Activated CD4-positive, alpha-beta memory T cell treated with anti-CD3 and anti-CD28 coated beads, Interleukin-2, amount 10 ng/mL, durations not matched to agents 7 days and 5 days (primary cell): ENCODE data around the gene CXCL3. TPM values are rescaled to one million over a fixed set of nuclear protein-coding genes. Genes with fewer than 3 reads are reported as not detected.
"Not testable (repeated sequence)": the region's sequence is repeated elsewhere in the genome, so short reads cannot be mapped to it uniquely, and the experiment has no call there.

Experiments used
- CTCF ChIA-PET: fragments of 350-600 bp; sonication (Branson Sonifier 250); formaldehyde crosslinking; loops from one replicate; lab custom pipeline; 2021; ENCODE audit warnings: antibody characterized with exemption, inconsistent platforms; lab: Charles Lee
- POLR2A ChIA-PET: fragments of 350-600 bp; sonication (Branson Sonifier 250); formaldehyde crosslinking; loops from one replicate; lab custom pipeline; 2021; ENCODE audit warnings: antibody characterized with exemption; lab: Charles Lee
- DNase-seq: peaks from one replicate; pipeline ENCODE4 v3.0.0-alpha.2; 2020
- H3K27ac Mint-ChIP-seq: one replicate; pipeline ENCODE4 v1.8.0; 2021; ENCODE audit warnings: mild to moderate bottlenecking, mixed read lengths
- H3K27me3 Mint-ChIP-seq: one replicate; pipeline ENCODE4 v1.8.0; 2021; ENCODE audit warnings: mixed read lengths
- H3K36me3 Mint-ChIP-seq: one replicate; pipeline ENCODE4 v1.8.0; 2021; ENCODE audit warnings: low read depth, mixed read lengths
- H3K4me1 Mint-ChIP-seq: one replicate; pipeline ENCODE4 v1.8.0; 2021; ENCODE audit warnings: mixed read lengths
- H3K4me3 Mint-ChIP-seq: one replicate; pipeline ENCODE4 v1.8.0; 2021; ENCODE audit warnings: mild to moderate bottlenecking, mixed read lengths
- H3K9me3 Mint-ChIP-seq: one replicate; pipeline ENCODE4 v1.8.0; 2021; ENCODE audit warnings: mixed read lengths
- total RNA-seq, 2 experiments: library from RNA; stranded (reverse); gene quantifications; one replicate each; pipeline ENCODE4 v1.2.3, GENCODE V29; 2021

The CXCL3 gene
- not detected for total RNA-seq

GRCh38 chr4:74038425-74039314 lies at the start of gene CXCL3:
Gene CXCL3, minus strand, starts transcription at chr4:74038689. Its CDS starts 78 bp downstream, at chr4:74038611.
- Mint-ChIP-seq H3K27me3 (peaks cover 40% of the 10 kb centered on the region), H3K9me3 (no peaks in the 10 kb centered on the region), H3K36me3 (peaks cover 4% of the 10 kb centered on the region), H3K27ac (no peak within 1 kb of the TSS), H3K4me1 (peaks cover 5% of the 10 kb centered on the region), H3K4me3 (peak within 1 kb of the TSS; percentile 47)
- no peak for DNase-seq
- ChIA-PET CTCF (no interaction called here), POLR2A (no interaction called here)

- Mint-ChIP-seq H3K9me3 (no peaks in the 10 kb centered on the region), H3K27me3 (no peaks in the 10 kb centered on the region), H3K4me3 (no peak overlapping the region), H3K36me3 (no peaks in the 10 kb centered on the region), H3K27ac (no peak overlapping the region), H3K4me1 (no peaks in the 10 kb centered on the region)
- POLR2A ChIA-PET = no interaction called here
- DNase-seq = no peak
- CTCF ChIA-PET = no interaction called here
Measured at GRCh38 chr4:74087481-74087880, 49.0 kb upstream of the CXCL3 start.

GRCh38 chr4:74085669-74086068 lies 47.2 kb upstream of the CXCL3 start:
- ChIA-PET CTCF (interaction anchor here (0.6 kb wide), 1 partner anchor 292 kb away, joined by 3 read pairs; no protein-coding TSS in a partner anchor), POLR2A (no interaction called here)
- no peaks in the 10 kb centered on the region for H3K36me3 Mint-ChIP-seq
- H3K27ac Mint-ChIP-seq = no peak overlapping the region
- DNase-seq = no peak
- no peaks in the 10 kb centered on the region for H3K9me3 Mint-ChIP-seq
- H3K4me3 Mint-ChIP-seq = no peak overlapping the region
- H3K4me1 Mint-ChIP-seq = no peaks in the 10 kb centered on the region
- no peaks in the 10 kb centered on the region for H3K27me3 Mint-ChIP-seq

DNA sequence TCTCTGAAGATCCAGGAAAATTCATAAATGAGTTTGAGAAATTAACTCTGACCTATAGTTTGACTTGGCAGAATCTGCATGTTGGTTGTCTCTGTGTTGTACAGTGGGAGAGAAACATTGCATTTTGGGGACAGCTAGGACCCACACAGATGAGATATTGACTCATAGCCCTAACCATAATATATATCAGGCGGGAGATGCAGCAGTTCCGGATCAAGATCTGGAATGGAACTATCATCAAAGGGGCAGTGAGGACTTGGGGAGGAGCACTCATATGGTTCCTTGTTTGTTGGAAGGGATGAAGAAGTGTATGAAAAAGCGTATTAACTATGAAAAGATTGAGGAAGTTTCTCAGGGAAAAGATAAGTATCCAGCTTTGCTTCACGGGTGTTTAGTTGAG lies 46.5 kb upstream of the CXCL3 start:
- H3K9me3 Mint-ChIP-seq = no peaks in the 10 kb centered on the region
- no peaks in the 10 kb centered on the region for H3K27me3 Mint-ChIP-seq
- no peak for DNase-seq
- H3K4me1 Mint-ChIP-seq = no peaks in the 10 kb centered on the region
- ChIA-PET CTCF (no interaction called here), POLR2A (no interaction called here)
- H3K4me3 Mint-ChIP-seq = no peak overlapping the region
- no peak overlapping the region for H3K27ac Mint-ChIP-seq
- H3K36me3 Mint-ChIP-seq = no peaks in the 10 kb centered on the region

DNA sequence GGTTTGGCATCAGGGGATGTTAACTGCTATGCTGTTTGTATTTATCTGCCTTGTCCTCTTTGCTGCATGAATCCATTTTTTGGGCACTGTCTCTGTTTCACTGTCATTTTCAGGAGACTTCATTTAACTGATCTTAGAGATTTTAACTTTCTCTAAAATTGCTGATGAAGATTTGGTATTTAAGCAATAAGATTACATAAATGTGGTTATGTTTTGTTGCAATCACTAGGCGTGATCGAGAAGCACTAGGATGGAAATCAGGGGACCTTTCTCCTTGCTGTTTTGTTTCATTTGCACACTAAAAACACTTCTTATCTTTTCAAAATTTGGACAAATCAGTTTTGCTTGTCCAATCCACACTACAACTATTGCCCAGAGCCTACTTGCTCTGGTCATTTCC lies 45.1 kb upstream of the CXCL3 start:
- no peaks in the 10 kb centered on the region for H3K9me3 Mint-ChIP-seq
- H3K36me3 Mint-ChIP-seq = no peaks in the 10 kb centered on the region
- POLR2A ChIA-PET = no interaction called here

GRCh38 chr4:74081035-74081434 lies 42.5 kb upstream of the CXCL3 start:
- no peak for DNase-seq
- Mint-ChIP-seq H3K9me3 (no peaks in the 10 kb centered on the region), H3K27ac (no peak overlapping the region), H3K36me3 (no peaks in the 10 kb centered on the region), H3K4me1 (peaks cover 4% of the 10 kb centered on the region), H3K27me3 (peaks cover 2% of the 10 kb centered on the region), H3K4me3 (no peak overlapping the region)
- ChIA-PET CTCF (no interaction called here), POLR2A (no interaction called here)

More for the DNA sequence above, 45.1 kb upstream of the CXCL3 start:
- peaks cover 4% of the 10 kb centered on the region for H3K4me1 Mint-ChIP-seq
- no peak overlapping the region for H3K27ac Mint-ChIP-seq
- CTCF ChIA-PET = no interaction called here
- DNase-seq = no peak
- H3K4me3 Mint-ChIP-seq = no peak overlapping the region
- H3K27me3 Mint-ChIP-seq = no peaks in the 10 kb centered on the region

- CTCF ChIA-PET, H3K27ac Mint-ChIP-seq: not testable (repeated sequence)
Measured at GRCh38 chr4:74080351-74080750, 41.9 kb upstream of the CXCL3 start.

GRCh38 chr4:74079024-74079423 lies 40.5 kb upstream of the CXCL3 start:
- CTCF ChIA-PET, POLR2A ChIA-PET, H3K4me1 Mint-ChIP-seq, H3K9me3 Mint-ChIP-seq, H3K27me3 Mint-ChIP-seq, H3K4me3 Mint-ChIP-seq, DNase-seq, H3K27ac Mint-ChIP-seq, H3K36me3 Mint-ChIP-seq: not testable (repeated sequence)

More at GRCh38 chr4:74080351-74080750, 41.9 kb upstream of the CXCL3 start:
- H3K4me3 Mint-ChIP-seq, H3K9me3 Mint-ChIP-seq, H3K27me3 Mint-ChIP-seq, H3K4me1 Mint-ChIP-seq, H3K36me3 Mint-ChIP-seq, POLR2A ChIA-PET, DNase-seq: not testable (repeated sequence)

DNA sequence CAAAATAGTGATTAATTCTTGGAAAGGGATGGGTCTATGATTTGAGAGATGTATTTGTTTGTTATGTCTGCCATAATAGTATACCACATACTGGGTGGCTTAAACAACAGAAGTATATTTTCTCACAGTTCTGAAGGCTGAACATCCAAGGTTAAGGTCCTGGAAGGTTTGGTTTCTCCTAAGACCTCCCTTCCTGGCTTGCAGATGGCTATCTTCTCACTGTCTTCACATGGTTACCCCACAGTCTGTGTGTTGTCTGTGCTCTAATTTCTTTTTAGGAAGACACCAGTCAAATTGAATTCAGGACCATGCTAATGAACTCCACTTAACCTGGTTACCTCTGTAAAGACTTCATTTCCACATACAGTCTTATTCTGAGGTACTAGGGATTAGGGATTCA lies 34.9 kb upstream of the CXCL3 start:
- ChIA-PET POLR2A (no interaction called here), CTCF (no interaction called here)
- Mint-ChIP-seq H3K9me3 (no peaks in the 10 kb centered on the region), H3K27ac (no peak overlapping the region), H3K36me3 (no peaks in the 10 kb centered on the region), H3K27me3 (peaks cover 2% of the 10 kb centered on the region), H3K4me1 (no peaks in the 10 kb centered on the region), H3K4me3 (no peak overlapping the region)
- DNase-seq = no peak

- ChIA-PET CTCF (no interaction called here), POLR2A (no interaction called here)
- Mint-ChIP-seq H3K36me3 (no peaks in the 10 kb centered on the region), H3K4me1 (no peaks in the 10 kb centered on the region), H3K27me3 (peaks cover 1% of the 10 kb centered on the region), H3K4me3 (no peak overlapping the region), H3K27ac (no peak overlapping the region), H3K9me3 (no peaks in the 10 kb centered on the region)
- DNase-seq = no peak
Measured at GRCh38 chr4:74072739-74073138, 34.2 kb upstream of the CXCL3 start.

- H3K4me3 Mint-ChIP-seq = no peak overlapping the region
- no peak overlapping the region for H3K27ac Mint-ChIP-seq
- ChIA-PET CTCF (no interaction called here), POLR2A (no interaction called here)
- H3K36me3 Mint-ChIP-seq = no peaks in the 10 kb centered on the region
- peaks cover 1% of the 10 kb centered on the region for H3K27me3 Mint-ChIP-seq
- no peaks in the 10 kb centered on the region for H3K9me3 Mint-ChIP-seq
- DNase-seq = no peak
- no peaks in the 10 kb centered on the region for H3K4me1 Mint-ChIP-seq
Measured at GRCh38 chr4:74067586-74067985, 29.1 kb upstream of the CXCL3 start.

DNA sequence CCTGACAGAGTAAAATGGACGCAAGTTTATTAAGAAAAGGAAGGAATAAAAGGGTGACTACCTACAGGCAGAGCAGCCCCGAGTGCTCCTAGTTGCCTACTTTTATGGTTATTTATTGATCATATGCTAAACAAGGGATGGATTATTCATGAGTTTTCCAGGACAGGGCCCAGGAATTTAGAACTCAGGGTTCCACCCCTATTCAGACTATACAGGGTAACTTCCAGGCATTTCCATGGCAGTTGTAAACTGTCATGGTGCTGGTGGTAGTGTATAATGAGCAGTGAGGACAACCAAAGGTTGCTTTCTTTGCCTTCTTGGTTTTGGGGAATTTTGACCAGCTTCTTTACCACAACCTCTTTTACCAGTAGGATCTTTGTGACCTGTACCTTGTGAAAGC lies 27.7 kb upstream of the CXCL3 start:
- no peak overlapping the region for H3K27ac Mint-ChIP-seq
- POLR2A ChIA-PET = no interaction called here
- H3K36me3 Mint-ChIP-seq = no peaks in the 10 kb centered on the region
- CTCF ChIA-PET = no interaction called here
- no peak overlapping the region for H3K4me3 Mint-ChIP-seq
- no peaks in the 10 kb centered on the region for H3K9me3 Mint-ChIP-seq
- no peak for DNase-seq
- peaks cover 1% of the 10 kb centered on the region for H3K27me3 Mint-ChIP-seq
- H3K4me1 Mint-ChIP-seq = no peaks in the 10 kb centered on the region

- H3K9me3 Mint-ChIP-seq = no peaks in the 10 kb centered on the region
- no peaks in the 10 kb centered on the region for H3K4me1 Mint-ChIP-seq
- no peaks in the 10 kb centered on the region for H3K36me3 Mint-ChIP-seq
- H3K27me3 Mint-ChIP-seq = peaks cover 1% of the 10 kb centered on the region
- ChIA-PET CTCF (no interaction called here), POLR2A (no interaction called here)
- H3K4me3 Mint-ChIP-seq = no peak overlapping the region
- DNase-seq = no peak
- no peak overlapping the region for H3K27ac Mint-ChIP-seq
Measured at GRCh38 chr4:74065115-74065642, 26.7 kb upstream of the CXCL3 start.

GRCh38 chr4:74063859-74064258 lies 25.4 kb upstream of the CXCL3 start:
- Mint-ChIP-seq H3K4me3 (no peak overlapping the region), H3K9me3 (no peaks in the 10 kb centered on the region), H3K36me3 (no peaks in the 10 kb centered on the region), H3K27me3 (peaks cover 1% of the 10 kb centered on the region), H3K27ac (no peak overlapping the region), H3K4me1 (no peaks in the 10 kb centered on the region)
- DNase-seq = no peak
- POLR2A ChIA-PET = no interaction called here
- CTCF ChIA-PET = no interaction called here
